T-helper 22 cell (primary cell): ENCODE measurements around the gene C4BPA.

ENCODE experiments used
- DNase-seq: peaks from one replicate; pipeline ENCODE4 v3.0.0-alpha.2; 2020; ENCODE audit warnings: low read depth

The C4BPA gene

GRCh38 chr1:207191061-207191460 lies 87.0 kb downstream of the C4BPA start:
- DNase-seq = no peak

GRCh38 chr1:207191776-207192175 lies 87.7 kb downstream of the C4BPA start:
- DNase-seq = no peak

DNA sequence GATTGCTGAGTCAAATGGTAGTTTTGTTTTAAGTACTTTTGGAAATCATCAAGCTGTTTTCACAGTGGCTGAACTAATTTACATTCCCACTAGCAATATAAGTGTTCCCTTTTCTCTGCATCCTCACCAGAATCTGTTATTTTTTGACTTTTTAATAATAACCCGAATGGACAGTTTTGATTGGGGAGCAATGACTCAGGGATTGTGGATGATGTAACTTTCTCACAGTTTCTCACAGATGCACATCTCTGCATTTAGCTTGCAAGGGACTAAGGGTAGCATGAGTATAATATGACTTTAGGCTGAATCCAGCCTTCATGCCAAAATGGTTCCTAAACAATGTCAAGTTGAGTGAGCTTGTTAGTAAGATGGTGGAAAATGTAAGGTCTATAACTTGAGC lies 90.2 kb downstream of the C4BPA start:
- DNase-seq = no peak
